ENCODE data around the gene CCL18.
"Not testable (repeated sequence)": the region's sequence is repeated elsewhere in the genome, so short reads cannot be mapped to it uniquely, and the experiment has no call there.

CCL18 gene

DNA sequence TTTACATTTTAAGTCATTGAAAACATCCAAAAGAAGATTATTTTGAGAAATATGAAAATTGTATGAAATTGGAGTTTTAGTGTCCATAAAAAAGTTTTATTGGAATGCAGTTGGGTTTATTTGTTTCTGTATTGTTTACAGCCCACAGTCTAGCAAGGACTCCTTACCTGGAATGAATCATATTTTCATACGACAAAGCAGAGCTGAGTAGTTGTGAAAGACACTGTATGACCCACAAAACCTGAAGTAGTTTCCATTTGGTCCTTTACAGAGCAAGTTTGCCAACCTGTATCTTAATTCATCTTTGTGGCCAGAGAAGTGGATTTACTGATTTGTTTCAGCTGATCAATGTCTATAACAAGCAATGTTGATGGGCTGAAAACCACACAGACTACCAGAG is 10.3 kb downstream of the CCL18 start:
- Histone ChIP-seq H3K4me2 (ENCODE audit: low read length) (no peak overlapping the region), H3K27me3 (ENCODE audit: low read depth, low read length) (peaks cover 7% of the 10 kb centered on the region; the same call in 1 of the 2 replicates), H3K9me3 (ENCODE audit: insufficient read depth, low read length) (no peaks in the 10 kb centered on the region), H3K9ac (ENCODE audit: low read length) (no peak overlapping the region), H3K79me2 (ENCODE audit: low read length) (no peaks in the 10 kb centered on the region), H3K4me3 (ENCODE audit: low read length) (no peak overlapping the region), H3K27ac (ENCODE audit: low read length) (no peak overlapping the region), H2AFZ (ENCODE audit: low read depth, low read length) (no peak overlapping the region), H4K20me1 (ENCODE audit: insufficient read depth, low read length) (no peaks in the 10 kb centered on the region), H3K4me1 (ENCODE audit: low read length) (peaks cover 21% of the 10 kb centered on the region), H3K36me3 (replicated peaks; ENCODE audit: low read depth, low read length) (no peaks in the 10 kb centered on the region)
- TF ChIP-seq EZH2phosphoT487 (IDR thresholded peaks at IDR 0.05; ENCODE audit: low read depth), result no peak
- TF ChIP-seq CTCF (IDR thresholded peaks at IDR 0.05; ENCODE audit: low read depth, low read length), result no peak

GRCh38 chr17:36081681-36082471 is 17.8 kb downstream of the CCL18 start:
- not testable (repeated sequence) for H3K9me3 ChIP-seq (ENCODE audit: insufficient read depth, low read length); H3K79me2 ChIP-seq (ENCODE audit: low read length); H3K36me3 ChIP-seq (replicated peaks; ENCODE audit: low read depth, low read length); H4K20me1 ChIP-seq (ENCODE audit: insufficient read depth, low read length); H3K27me3 ChIP-seq (ENCODE audit: low read depth, low read length)
- Histone ChIP-seq H3K4me2 (ENCODE audit: low read length) (peak overlapping the region; percentile 83), H3K9ac (ENCODE audit: low read length) (peak overlapping the region; percentile 45; the same call in 1 of the 2 replicates), H3K4me1 (ENCODE audit: low read length) (peaks cover 30% of the 10 kb centered on the region), H3K27ac (ENCODE audit: low read length) (peak overlapping the region; percentile 57), H2AFZ (ENCODE audit: low read depth, low read length) (peak overlapping the region; percentile 73), H3K4me3 (ENCODE audit: low read length) (peak overlapping the region; percentile 72)

- H3K9ac ChIP-seq (ENCODE audit: low read length), result peak overlapping the region; percentile 45; the same call in 1 of the 2 replicates
- H3K9me3 ChIP-seq (ENCODE audit: insufficient read depth, low read length); H3K79me2 ChIP-seq (ENCODE audit: low read length); H3K36me3 ChIP-seq (replicated peaks; ENCODE audit: low read depth, low read length); H4K20me1 ChIP-seq (ENCODE audit: insufficient read depth, low read length); H3K27me3 ChIP-seq (ENCODE audit: low read depth, low read length): not testable (repeated sequence)
- peak overlapping the region; percentile 57 for H3K27ac ChIP-seq (ENCODE audit: low read length)
- H3K4me1 ChIP-seq (ENCODE audit: low read length), result peaks cover 30% of the 10 kb centered on the region
- peak overlapping the region; percentile 83 for H3K4me2 ChIP-seq (ENCODE audit: low read length)
- H2AFZ ChIP-seq (ENCODE audit: low read depth, low read length), result peak overlapping the region; percentile 73
- H3K4me3 ChIP-seq (ENCODE audit: low read length), result peak overlapping the region; percentile 72
Observed at GRCh38 chr17:36082482-36083120, 18.5 kb downstream of the CCL18 start.

DNA sequence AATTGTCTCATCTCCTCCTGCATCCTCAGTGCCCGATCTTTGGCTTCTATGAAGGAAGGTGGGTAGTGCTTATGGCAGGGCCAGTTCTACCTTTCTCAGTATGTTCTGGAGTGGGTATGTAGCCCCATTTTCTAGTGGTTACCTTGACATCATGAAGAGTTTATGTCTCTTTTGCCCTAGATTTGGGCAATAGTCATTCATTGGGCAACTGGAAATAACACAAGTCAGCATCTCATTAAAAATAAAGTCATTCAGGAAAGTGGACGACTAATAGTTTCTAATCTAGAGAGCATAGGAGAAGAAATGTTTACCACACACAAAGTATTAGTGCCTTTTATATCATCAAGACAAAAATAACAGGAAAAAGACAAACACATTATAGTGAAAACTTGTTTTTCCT is 19.6 kb downstream of the CCL18 start:
- not testable (repeated sequence) for H3K27ac ChIP-seq (ENCODE audit: low read length)

DNA sequence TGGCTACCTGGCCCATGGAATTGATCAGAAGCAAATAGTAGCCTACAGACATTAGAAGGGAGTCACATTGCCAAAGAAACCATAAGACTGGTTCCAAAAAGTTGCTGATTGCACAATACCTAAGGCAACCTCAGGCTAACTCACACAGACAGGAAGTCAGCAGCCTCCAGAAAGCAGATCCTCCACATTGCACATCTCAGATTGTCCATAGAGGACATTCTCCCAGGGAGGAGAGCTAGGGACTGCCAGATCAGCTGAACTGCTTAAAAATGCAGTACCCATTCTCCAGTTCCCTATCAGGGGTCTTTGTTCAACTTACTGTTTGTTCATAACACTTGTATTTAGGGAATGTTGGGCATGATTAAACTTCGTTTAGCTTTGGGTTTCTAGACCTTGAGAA is 21.7 kb downstream of the CCL18 start:
- Histone ChIP-seq H2AFZ (ENCODE audit: low read depth, low read length) (no peak overlapping the region), H3K27ac (ENCODE audit: low read length) (no peak overlapping the region), H3K36me3 (replicated peaks; ENCODE audit: low read depth, low read length) (peaks cover 3% of the 10 kb centered on the region), H3K4me1 (ENCODE audit: low read length) (peaks cover 51% of the 10 kb centered on the region), H4K20me1 (ENCODE audit: insufficient read depth, low read length) (no peaks in the 10 kb centered on the region), H3K79me2 (ENCODE audit: low read length) (no peaks in the 10 kb centered on the region), H3K4me3 (ENCODE audit: low read length) (no peak overlapping the region), H3K27me3 (ENCODE audit: low read depth, low read length) (0 out of 2 replicates have a peak, but pooled peaks cover 4% of the 10 kb centered on the region), H3K9me3 (ENCODE audit: insufficient read depth, low read length) (no peaks in the 10 kb centered on the region), H3K4me2 (ENCODE audit: low read length) (no peak overlapping the region), H3K9ac (ENCODE audit: low read length) (no peak overlapping the region)
- TF ChIP-seq CTCF (IDR thresholded peaks at IDR 0.05; ENCODE audit: low read depth, low read length), result no peak

More for the DNA sequence above, 19.6 kb downstream of the CCL18 start:
- H3K36me3 ChIP-seq (replicated peaks; ENCODE audit: low read depth, low read length); H2AFZ ChIP-seq (ENCODE audit: low read depth, low read length); H3K27me3 ChIP-seq (ENCODE audit: low read depth, low read length); H3K9ac ChIP-seq (ENCODE audit: low read length); H3K79me2 ChIP-seq (ENCODE audit: low read length); H3K4me3 ChIP-seq (ENCODE audit: low read length); H4K20me1 ChIP-seq (ENCODE audit: insufficient read depth, low read length); H3K9me3 ChIP-seq (ENCODE audit: insufficient read depth, low read length); H3K4me2 ChIP-seq (ENCODE audit: low read length): not testable (repeated sequence)
- peaks cover 33% of the 10 kb centered on the region for H3K4me1 ChIP-seq (ENCODE audit: low read length)
